ENCODE data around the gene HSDL2.

GRCh38 chr9:112352209-112352608 lies 27.7 kb upstream of the HSDL2 start:
- TF ChIP-seq, protein P1, sequence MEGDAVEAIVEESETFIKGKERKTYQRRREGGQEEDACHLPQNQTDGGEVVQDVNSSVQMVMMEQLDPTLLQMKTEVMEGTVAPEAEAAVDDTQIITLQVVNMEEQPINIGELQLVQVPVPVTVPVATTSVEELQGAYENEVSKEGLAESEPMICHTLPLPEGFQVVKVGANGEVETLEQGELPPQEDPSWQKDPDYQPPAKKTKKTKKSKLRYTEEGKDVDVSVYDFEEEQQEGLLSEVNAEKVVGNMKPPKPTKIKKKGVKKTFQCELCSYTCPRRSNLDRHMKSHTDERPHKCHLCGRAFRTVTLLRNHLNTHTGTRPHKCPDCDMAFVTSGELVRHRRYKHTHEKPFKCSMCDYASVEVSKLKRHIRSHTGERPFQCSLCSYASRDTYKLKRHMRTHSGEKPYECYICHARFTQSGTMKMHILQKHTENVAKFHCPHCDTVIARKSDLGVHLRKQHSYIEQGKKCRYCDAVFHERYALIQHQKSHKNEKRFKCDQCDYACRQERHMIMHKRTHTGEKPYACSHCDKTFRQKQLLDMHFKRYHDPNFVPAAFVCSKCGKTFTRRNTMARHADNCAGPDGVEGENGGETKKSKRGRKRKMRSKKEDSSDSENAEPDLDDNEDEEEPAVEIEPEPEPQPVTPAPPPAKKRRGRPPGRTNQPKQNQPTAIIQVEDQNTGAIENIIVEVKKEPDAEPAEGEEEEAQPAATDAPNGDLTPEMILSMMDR (IDR thresholded peaks at IDR 0.05 in 2 of 3, conservative IDR thresholded peaks at IDR 0.05 in 1 of 3; ENCODE audit: control insufficient read depth in 2 of 3, extremely low read depth in 1 of 3, insufficient read depth in 1 of 3, low read depth in 3 of 3, low read length in 3 of 3): no peak
- TF ChIP-seq SPI1 (IDR thresholded peaks at IDR 0.05; ENCODE audit: borderline replicate concordance, insufficient read depth, low read depth, low read length): no peak
- no peak for TF ChIP-seq FOS (IDR thresholded peaks at IDR 0.05; ENCODE audit: borderline replicate concordance, extremely low read depth, insufficient read length)
- no peak for TF ChIP-seq RAD21 (IDR thresholded peaks at IDR 0.05; ENCODE audit: insufficient read depth, low read depth, low read length)
- no peak for TF ChIP-seq SREBF2 (IDR thresholded peaks at IDR 0.05; ENCODE audit: low read length)
